Measurements from ENCODE around the gene RPH3AL.
"Not testable (repeated sequence)": the region's sequence is repeated elsewhere in the genome, so short reads cannot be mapped to it uniquely, and the experiment has no call there.

The RPH3AL gene

DNA sequence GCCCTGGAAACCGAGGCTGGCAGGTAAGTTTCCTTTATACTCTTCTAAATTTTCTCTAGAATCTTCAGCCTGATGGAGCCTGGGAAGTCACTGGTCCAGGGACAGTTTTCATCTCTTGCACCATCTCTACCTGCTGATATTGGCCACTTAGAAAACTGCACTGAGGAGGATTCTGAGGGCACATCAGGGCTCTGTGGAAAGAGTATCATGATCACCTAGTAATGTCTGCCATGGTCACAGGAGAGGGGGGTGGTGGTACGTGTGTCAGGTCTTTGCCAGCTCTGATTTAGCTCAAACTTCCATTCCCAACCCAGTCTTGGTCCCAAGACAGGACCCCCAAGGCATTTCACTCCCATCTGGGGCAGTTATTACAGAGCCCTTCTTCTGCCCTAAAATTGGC is 136.0 kb downstream of the RPH3AL start:
- H3K27ac Mint-ChIP-seq, result no peak overlapping the region
- H3K27me3 Mint-ChIP-seq (ENCODE audit: low read depth), result no peaks in the 10 kb centered on the region
- H3K4me1 Mint-ChIP-seq (ENCODE audit: low read depth), result no peaks in the 10 kb centered on the region
- H3K9me3 Mint-ChIP-seq, result no peaks in the 10 kb centered on the region
- no peaks in the 10 kb centered on the region for H3K36me3 Mint-ChIP-seq (ENCODE audit: low read depth)
- no peak overlapping the region for H3K4me3 Mint-ChIP-seq

DNA sequence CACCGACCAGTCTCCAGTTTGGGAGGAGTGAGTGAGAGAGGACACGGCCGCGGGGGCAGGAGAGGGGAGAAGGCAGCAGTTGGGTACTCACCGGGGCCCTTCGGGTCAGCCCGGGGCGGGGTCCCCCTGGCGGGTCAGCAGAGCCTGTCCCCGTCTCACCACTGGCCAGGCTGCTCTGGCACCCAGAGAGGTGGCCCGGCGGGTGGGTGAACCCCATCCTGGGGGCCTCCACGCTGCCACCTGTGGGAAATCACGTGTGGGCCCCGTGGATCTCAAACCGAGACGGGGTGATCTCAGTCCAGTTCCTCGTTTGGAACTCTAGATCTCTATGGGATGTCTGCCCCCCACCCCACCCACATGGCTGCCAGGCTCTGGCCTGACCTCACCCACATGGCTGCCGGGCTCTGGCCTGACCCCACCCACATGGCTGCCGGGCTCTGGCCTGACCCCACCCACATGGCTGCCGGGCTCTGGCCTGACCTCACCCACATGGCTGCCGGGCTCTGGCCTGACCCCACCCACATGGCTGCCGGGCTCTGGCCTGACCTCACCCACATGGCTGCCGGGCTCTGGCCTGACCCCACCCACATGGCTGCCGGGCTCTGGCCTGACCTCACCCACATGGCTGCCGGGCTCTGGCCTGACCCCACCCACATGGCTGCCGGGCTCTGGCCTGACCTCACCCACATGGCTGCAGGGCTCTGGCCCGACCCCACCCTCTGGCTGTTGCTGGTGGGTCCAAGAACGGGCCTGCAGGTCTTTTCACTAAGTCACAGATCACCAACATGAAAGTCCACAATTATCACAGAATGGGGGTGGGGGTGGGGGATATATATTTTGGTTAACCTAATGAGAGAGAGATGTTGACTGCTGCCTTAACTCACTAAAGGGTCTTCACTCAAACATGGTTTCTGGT is 136.8 kb downstream of the RPH3AL start:
- not testable (repeated sequence) for H3K27ac Mint-ChIP-seq; H3K4me3 Mint-ChIP-seq; H3K36me3 Mint-ChIP-seq (ENCODE audit: low read depth); H3K9me3 Mint-ChIP-seq; H3K27me3 Mint-ChIP-seq (ENCODE audit: low read depth); H3K4me1 Mint-ChIP-seq (ENCODE audit: low read depth)

DNA sequence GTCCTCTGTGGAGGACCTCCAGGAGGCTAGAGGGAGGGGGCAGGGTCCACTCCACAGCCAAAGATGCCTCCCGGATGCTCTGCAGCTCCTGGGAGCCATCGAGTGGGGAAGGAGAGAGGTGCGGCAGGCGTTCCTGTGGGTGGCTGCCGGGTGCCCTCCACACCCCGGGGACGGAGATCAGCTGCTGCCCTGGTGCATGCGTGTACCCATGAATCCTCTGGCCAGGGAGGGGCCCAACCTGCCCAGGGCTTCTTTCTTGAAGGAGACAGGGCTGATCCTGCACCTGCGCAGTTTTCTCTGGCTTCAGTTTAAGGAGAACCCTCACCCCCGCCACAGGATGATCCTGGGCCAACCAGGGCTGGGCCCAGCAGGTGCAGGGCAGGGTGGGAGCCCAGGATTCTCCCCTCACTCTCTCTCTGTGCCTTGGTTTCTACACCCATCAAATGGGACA is 137.7 kb downstream of the RPH3AL start:
- Mint-ChIP-seq H3K27me3 (ENCODE audit: low read depth) (peaks cover 3% of the 10 kb centered on the region), H3K36me3 (ENCODE audit: low read depth) (no peaks in the 10 kb centered on the region), H3K9me3 (no peaks in the 10 kb centered on the region), H3K4me1 (ENCODE audit: low read depth) (no peaks in the 10 kb centered on the region), H3K4me3 (no peak overlapping the region), H3K27ac (no peak overlapping the region)

DNA sequence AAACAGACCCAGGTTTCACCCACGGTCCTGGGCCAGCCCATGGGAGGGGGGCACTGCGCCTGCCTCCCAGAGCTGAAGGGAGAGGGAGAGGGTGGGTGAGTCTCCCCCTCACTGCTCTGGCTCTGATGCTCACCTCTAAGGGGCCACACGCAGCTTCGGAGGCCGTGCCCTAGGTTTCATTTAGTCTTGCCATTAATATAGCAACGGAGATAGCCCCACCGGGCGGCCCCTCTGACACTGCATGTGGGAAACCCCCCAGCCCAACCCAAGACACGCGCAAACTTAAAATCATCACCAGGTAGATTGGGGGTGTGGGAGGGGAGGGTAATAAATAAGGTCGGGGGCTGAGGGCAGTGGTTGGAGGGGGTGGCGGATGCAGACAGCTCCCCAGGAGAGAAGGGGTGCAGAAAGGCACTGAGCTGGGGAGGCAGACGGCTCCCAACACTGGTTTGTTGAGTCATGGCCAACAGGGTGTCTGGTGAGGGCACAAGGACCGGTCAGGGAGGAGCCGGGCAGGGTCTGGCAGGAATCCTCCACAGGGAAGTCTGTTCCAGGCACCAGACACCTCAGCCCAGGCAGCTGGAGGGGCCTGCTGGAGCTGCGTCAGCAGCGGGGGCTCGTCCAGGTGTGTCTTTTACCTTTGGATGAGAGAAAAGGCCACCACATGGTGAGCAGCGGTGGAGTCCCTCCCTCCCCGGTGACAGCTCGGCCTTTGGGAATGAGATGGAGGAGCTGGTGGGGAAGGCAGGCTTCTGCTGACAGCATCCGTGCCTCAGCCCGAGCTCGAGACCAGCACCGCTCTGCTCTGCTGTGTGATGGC is 139.1 kb downstream of the RPH3AL start:
- Mint-ChIP-seq H3K4me1 (ENCODE audit: low read depth) (no peaks in the 10 kb centered on the region), H3K4me3 (no peak overlapping the region), H3K27ac (no peak overlapping the region)

DNA sequence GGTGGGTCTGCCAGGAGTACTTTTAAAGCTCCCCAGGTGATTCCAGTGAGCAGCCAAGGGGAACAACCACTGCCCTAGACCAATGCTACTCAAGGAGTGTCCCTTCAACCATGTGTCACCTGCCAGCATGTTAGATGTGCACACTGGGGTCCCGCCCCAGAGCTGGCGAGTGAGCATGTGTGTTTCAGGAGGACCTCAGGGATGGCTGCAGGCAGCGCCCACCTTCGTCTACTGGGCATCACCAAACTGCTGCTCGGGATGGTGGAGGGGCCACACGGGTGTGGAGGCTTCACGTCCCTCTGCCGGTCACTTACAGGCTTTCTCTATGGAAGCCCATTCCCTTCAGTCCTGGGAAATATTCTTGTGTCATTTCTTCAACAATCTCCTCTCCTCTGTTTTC is 142.2 kb downstream of the RPH3AL start:
- Mint-ChIP-seq H3K4me1 (ENCODE audit: low read depth) (no peaks in the 10 kb centered on the region), H3K4me3 (no peak overlapping the region), H3K27me3 (ENCODE audit: low read depth) (peaks cover 15% of the 10 kb centered on the region), H3K27ac (no peak overlapping the region), H3K36me3 (ENCODE audit: low read depth) (no peaks in the 10 kb centered on the region), H3K9me3 (no peaks in the 10 kb centered on the region)

More for the DNA sequence above, 139.1 kb downstream of the RPH3AL start:
- Mint-ChIP-seq H3K9me3 (no peaks in the 10 kb centered on the region), H3K36me3 (ENCODE audit: low read depth) (no peaks in the 10 kb centered on the region), H3K27me3 (ENCODE audit: low read depth) (peaks cover 8% of the 10 kb centered on the region)

DNA sequence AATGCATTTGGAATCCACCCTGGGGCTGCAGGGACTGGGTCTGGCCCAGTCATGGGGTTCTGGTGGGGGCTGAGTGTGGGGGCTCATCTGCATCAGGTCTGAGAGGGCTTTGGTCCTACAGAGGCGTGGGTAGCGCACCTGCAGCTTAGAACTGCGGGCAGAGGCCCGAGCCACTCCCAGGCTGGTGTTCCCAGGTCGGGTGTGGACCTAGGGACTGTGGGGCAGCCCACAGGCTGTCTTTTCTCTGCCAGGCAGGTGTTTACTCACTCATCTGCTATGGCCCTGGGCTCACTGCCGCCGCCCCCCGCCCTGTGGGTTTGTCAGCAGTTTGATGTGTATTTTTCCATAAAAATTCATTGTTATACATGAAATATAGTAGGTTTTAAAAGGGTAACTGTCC is 144.2 kb downstream of the RPH3AL start:
- Mint-ChIP-seq H3K4me1 (ENCODE audit: low read depth) (no peaks in the 10 kb centered on the region), H3K4me3 (no peak overlapping the region), H3K27ac (no peak overlapping the region), H3K36me3 (ENCODE audit: low read depth) (no peaks in the 10 kb centered on the region), H3K9me3 (no peaks in the 10 kb centered on the region), H3K27me3 (ENCODE audit: low read depth) (peaks cover 18% of the 10 kb centered on the region)

DNA sequence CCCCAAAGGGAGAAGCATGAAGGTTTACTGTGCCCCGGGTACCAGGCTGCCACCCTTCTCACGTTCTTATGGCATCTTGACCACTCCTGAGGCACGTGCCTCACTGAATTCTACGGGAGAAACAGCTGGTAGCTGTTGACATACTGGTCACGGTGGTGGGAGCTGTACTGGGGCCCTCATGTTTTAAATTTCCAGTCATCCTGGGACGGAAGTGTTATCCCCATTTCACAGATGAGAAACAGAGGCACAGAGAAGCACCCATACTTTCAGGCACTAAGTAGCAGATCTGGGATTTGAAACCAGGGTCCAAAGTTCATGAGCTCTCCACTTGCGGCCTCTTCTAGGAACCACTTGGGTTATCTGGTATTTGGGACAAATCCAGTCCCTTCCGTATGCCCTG is 144.8 kb downstream of the RPH3AL start:
- no peaks in the 10 kb centered on the region for H3K4me1 Mint-ChIP-seq (ENCODE audit: low read depth)
- no peak overlapping the region for H3K4me3 Mint-ChIP-seq
- H3K27me3 Mint-ChIP-seq (ENCODE audit: low read depth), result peaks cover 18% of the 10 kb centered on the region

DNA sequence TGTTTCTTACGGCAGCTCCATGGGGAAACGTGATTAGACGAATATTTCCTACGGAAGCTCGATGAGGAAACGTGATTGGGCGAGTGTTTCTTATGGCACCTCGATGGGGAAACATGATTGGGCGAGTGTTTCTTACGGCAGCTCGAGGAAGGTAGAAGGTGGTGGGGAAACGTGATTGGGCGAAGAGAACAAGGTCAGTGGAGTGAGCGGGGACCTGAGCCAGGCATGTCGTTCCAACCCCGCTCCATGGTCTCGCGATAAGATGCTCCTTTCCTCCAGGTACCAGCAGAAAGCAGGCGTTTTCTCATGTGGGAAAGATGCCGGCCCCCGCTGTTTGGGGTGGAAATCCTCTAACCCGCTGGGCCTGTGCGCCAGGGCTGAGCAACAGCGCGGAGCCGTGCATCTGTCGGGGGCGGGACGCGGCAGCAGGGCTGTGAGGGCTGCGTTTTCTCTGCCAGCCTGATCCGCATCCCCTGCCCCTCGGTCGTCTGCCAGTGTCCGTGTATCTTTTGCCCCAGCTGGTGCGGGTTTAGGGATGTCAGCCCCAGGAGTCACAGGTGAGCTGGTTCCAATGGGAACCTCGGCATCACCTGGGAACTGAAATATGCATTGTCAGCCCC is 145.6 kb downstream of the RPH3AL start:
- Mint-ChIP-seq H3K4me1 (ENCODE audit: low read depth) (no peaks in the 10 kb centered on the region), H3K27me3 (ENCODE audit: low read depth) (peaks cover 18% of the 10 kb centered on the region), H3K27ac (no peak overlapping the region), H3K36me3 (ENCODE audit: low read depth) (no peaks in the 10 kb centered on the region), H3K4me3 (no peak overlapping the region), H3K9me3 (no peaks in the 10 kb centered on the region)

More for the DNA sequence above, 144.8 kb downstream of the RPH3AL start:
- H3K36me3 Mint-ChIP-seq (ENCODE audit: low read depth), result no peaks in the 10 kb centered on the region
- H3K27ac Mint-ChIP-seq, result no peak overlapping the region
- H3K9me3 Mint-ChIP-seq, result no peaks in the 10 kb centered on the region

DNA sequence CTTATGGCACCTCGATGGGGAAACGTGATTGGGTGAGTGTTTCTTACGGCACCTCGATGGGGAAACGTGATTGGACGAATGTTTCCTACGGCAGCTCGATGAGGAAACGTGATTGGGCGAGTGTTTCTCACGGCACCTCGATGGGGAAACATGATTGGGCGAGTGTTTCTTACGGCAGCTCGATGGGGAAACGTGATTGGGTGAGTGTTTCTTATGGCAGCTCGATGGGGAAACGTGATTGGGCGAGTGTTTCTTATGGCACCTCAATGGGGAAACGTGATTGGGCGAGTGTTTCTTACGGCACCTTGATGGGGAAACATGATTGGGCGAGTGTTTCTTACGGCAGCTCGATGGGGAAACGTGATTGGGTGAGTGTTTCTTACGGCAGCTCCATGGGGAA is 146.1 kb downstream of the RPH3AL start:
- H3K9me3 Mint-ChIP-seq; H3K4me1 Mint-ChIP-seq (ENCODE audit: low read depth); H3K36me3 Mint-ChIP-seq (ENCODE audit: low read depth); H3K4me3 Mint-ChIP-seq; H3K27ac Mint-ChIP-seq: not testable (repeated sequence)
- peaks cover 18% of the 10 kb centered on the region for H3K27me3 Mint-ChIP-seq (ENCODE audit: low read depth)

DNA sequence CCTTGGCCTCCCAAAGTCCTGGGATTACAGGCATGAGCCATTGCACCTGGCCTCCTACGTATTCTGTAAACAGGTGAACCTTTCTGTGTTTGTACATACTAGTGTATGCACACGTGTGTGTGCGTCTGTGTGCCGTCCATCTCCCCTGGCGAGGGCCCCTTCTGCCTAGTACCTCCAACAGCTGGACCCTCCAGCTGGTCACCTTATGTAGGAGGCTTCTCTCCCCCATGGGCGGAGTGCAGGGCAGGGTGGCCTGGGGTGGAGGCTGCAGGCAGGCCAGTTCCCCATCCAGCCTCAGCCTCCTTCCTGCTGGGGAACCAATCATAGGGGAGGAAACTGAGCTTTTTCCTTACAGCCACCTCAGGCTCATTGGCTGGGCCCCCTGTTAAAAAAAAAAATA is 146.8 kb downstream of the RPH3AL start:
- peaks cover 18% of the 10 kb centered on the region for H3K27me3 Mint-ChIP-seq (ENCODE audit: low read depth)
- H3K4me1 Mint-ChIP-seq (ENCODE audit: low read depth), result no peaks in the 10 kb centered on the region
- H3K4me3 Mint-ChIP-seq, result no peak overlapping the region
- no peaks in the 10 kb centered on the region for H3K9me3 Mint-ChIP-seq
- H3K27ac Mint-ChIP-seq, result no peak overlapping the region
- H3K36me3 Mint-ChIP-seq (ENCODE audit: low read depth), result no peaks in the 10 kb centered on the region

DNA sequence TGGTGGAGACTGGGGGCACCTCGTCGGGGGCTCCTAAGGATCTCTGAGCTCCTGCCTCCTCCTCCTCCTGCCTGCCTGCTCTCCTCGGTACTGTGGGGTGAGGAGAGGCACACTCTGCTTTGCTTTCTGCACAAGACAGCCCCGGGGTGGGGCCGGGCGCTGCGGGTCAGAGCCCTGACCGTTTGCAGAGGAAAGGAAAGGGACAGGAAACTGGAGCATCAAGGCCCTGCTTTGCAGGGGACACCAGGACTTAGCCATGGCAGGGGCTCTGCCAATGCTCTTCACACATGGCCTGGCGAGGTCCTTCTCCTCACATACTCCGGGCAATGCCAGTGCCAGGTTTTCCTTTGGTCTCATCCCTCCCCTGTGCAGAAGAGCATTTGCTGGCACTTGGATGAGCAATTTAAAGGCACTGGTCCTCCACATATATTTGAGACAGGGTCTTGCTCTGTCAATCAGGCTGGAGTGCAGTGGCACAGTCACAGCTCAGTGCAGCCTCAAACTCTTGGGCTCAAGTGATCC is 147.4 kb downstream of the RPH3AL start:
- Mint-ChIP-seq H3K27ac (no peak overlapping the region), H3K4me3 (no peak overlapping the region), H3K4me1 (ENCODE audit: low read depth) (no peaks in the 10 kb centered on the region), H3K27me3 (ENCODE audit: low read depth) (peaks cover 22% of the 10 kb centered on the region), H3K9me3 (no peaks in the 10 kb centered on the region), H3K36me3 (ENCODE audit: low read depth) (no peaks in the 10 kb centered on the region)

DNA sequence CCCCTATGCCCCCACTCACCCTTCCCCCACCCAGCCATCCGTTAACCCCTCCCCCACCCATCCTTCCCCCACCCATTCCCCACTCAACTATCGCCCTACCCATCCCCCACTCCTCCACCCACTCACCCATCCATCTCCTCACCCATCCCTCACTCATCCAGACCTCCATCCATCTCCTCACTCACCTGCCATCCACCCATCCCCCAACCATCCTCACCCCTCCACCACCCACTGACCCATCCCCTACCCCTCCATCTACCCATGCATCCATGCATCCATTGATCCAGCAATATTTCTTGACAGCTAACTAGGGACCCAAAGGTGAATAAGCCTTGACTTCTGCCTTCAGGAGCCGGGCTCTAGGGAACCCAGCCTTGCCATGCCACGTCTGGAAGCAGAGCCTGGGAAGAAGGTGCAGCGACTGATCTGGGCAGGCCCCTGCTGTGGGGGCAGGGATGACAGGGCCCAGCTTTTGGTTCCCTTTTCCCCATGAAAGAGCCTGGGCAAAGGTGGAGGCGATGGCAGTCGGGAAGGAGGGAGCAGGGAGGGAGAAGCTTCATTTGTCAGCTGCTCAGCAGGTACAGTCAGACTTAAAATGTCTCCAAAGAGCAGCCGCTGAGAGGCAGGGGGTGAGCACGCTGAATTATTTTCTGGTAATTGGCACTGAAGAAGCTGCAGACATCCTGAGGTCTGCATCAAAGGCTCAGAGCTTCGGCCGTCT is 148.0 kb downstream of the RPH3AL start:
- Mint-ChIP-seq H3K4me3 (no peak overlapping the region), H3K9me3 (no peaks in the 10 kb centered on the region)

DNA sequence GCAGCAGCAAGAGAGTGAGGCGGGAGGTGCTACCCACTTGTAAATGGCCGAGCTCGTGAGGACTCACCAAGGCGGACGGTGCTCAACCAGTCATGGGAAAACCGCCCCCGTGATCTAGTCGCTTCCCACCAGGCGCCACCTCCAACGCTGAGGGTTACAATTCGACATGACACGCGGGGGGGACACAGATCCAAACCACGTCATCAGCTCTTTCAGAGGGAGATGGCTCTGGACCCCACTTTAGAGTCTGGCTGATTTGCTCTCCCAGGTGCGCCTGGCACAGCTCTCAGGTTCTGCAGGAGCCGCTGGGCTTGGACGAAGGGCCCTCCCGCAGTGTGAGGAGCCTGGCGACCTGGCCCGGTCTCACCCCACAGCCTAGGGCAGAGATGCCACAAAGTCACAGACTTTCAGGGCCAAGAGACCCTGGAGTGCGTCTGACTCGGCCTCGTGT is 150.1 kb downstream of the RPH3AL start:
- Mint-ChIP-seq H3K4me3 (no peak overlapping the region), H3K9me3 (no peaks in the 10 kb centered on the region), H3K4me1 (ENCODE audit: low read depth) (no peaks in the 10 kb centered on the region), H3K36me3 (ENCODE audit: low read depth) (no peaks in the 10 kb centered on the region), H3K27ac (no peak overlapping the region), H3K27me3 (ENCODE audit: low read depth) (peaks cover 18% of the 10 kb centered on the region)

More for the DNA sequence above, 148.0 kb downstream of the RPH3AL start:
- Mint-ChIP-seq H3K27ac (no peak overlapping the region), H3K4me1 (ENCODE audit: low read depth) (no peaks in the 10 kb centered on the region), H3K36me3 (ENCODE audit: low read depth) (no peaks in the 10 kb centered on the region), H3K27me3 (ENCODE audit: low read depth) (peaks cover 23% of the 10 kb centered on the region)

DNA sequence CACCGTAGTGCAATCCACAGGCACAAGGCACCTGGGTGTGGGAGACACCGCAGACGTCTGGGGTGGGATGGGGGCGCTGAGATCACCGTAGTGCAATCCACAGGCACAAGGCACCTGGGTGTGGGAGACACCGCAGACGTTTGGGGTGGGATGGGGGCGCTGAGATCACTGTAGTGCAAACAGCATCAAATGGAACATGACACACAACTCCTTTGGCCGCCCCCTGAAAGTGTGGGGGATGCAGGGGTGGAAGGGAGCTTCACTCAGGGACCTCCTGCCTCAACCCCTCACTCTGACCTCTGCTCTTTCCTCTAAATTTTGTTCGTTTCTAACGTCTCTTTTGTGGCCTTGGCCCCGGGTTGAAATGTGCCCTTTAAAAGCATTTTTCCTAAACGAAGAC is 150.9 kb downstream of the RPH3AL start:
- peaks cover 15% of the 10 kb centered on the region for H3K27me3 Mint-ChIP-seq (ENCODE audit: low read depth)
- not testable (repeated sequence) for H3K4me1 Mint-ChIP-seq (ENCODE audit: low read depth); H3K9me3 Mint-ChIP-seq; H3K27ac Mint-ChIP-seq; H3K4me3 Mint-ChIP-seq; H3K36me3 Mint-ChIP-seq (ENCODE audit: low read depth)

Measured in T-helper 1 cell treated with Interleukin-12 subunit alpha and Interleukin-12 subunit beta and Interleukin-4 antibody, amounts not matched to agents 30 μg/mL and 1 μg/mL, for 36 hours (primary cell).